SIG-M5 (cell line): ENCODE results near the gene NSDHL.

Source experiments
- DNase-seq: peaks from one replicate; lab custom pipeline; 2025; lab: John Stamatoyannopoulos, UW

The NSDHL gene

DNA sequence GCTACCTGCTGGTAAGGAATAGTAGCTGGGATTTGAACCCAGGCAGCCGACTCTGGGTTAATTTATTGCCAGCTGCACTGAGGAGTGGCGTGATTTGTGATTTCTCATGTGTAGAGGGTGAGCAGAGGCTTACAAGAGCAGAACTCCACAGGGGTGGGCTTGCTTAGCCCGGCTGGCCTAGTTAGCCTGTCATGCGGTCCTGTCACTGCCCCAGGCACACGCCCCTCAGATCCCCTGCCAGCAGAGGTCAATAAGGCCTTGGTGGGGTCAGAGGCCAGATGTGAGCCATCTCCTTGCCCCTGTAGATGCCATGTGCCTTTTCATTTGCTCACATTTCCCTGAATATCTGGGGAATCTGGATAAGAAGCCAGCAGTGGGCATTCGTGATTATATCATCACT lies 13.4 kb downstream of the NSDHL start:
- no peak for DNase-seq

DNA sequence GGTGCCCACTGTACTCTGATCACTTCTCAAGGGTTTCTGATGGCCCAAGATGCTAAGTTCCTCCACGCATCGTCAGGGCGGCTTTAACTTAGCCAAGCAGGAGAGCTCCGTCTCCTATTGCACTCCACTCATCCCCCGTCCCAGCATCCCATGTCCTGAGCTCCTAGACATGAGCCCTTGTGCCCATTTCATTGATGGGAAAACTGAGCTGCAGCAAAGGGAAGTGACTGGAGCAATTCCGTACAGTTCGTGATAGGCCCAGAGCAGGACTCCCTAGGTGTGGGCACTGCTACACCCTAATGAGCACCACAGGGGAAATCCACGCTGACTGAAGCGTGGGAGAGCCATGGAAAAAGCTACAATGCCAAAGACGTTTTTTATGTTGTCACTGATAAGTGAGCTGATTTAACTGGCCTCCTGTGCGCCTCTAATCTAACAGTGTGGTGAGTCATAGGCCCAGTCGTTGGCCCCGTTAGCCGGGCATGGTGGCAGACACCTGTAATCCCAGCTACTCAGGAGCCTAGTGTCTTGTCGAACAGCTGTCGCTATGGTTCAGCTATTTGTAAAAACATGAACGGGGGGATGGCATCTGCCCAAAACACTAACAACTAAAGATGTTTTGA lies 14.9 kb downstream of the NSDHL start:
- no peak for DNase-seq

DNA sequence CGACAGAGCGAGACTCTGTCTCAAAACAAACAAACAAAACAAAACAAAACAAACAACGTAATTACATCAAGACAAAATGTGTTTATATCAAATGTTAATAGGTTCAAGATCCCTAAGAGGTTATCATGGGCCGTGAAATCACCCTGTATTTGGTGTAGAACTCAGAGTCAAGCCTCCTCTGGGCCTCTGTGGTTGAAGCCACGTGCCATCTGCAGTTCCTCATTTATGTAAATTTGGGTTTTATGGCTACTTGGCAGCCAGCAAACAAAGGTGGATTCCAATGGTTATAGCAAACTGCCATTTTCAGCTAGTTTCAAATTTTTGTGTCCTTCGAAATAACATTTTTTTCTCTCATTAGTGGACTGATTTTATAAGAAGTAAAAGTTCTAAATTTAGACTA lies 16.4 kb downstream of the NSDHL start:
- no peak for DNase-seq

DNA sequence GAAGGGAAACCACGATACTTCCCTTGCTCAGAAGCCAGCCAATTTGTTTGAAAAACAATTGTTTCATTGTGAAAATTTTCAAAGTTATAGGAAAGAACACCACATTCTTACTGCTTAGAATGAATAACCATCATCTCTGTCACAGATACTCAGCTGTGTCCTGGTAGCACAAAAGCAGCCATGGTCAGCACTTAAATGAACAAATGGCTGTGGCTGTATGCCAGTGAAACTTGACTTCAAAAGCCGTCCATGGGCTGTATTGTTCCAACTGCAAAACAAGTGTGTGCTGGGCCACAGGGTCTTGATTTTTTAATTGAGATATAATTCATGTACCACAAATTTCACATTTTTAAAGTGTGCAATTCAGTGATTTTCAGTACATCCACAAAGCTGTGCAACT lies 19.6 kb downstream of the NSDHL start:
- no peak for DNase-seq

GRCh38 chrX:152853986-152854385 lies 23.1 kb downstream of the NSDHL start:
- no peak for DNase-seq

GRCh38 chrX:152861116-152861515 lies 30.3 kb downstream of the NSDHL start:
- DNase-seq = no peak

- no peak for DNase-seq
Observed at GRCh38 chrX:152861826-152862225, 31.0 kb downstream of the NSDHL start.

DNA sequence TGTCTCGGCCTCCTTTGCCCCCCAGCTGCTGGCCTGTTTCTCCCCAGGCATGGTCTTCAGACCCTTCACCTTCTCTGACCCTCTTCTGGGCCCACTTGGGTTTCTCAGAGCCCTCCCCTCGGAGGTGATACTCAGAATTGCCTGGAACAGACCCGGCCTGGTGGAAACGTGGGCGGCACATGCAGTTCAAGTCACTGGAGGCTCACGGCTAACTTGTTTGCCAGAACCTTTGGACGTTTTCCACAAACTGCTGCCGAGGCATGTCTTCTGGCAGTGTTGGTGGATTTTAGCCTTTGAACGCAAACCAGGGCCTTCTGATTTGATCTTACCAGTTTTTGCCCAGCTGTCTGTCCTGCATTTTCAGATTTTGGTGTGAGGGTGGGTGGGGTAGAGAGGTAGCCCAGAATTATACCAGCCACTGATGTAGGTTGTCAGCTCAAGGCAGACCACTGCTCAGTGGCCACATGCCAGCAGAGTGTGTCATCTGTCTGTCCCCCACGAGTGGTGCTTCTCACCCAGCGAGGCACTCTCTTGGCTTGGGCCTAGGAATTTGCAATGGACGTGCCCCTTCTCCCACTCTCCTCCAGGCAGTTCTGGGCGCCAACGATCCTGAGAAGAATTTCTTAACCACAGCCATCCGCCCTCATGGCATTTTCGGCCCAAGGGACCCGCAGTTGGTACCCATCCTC lies 34.5 kb downstream of the NSDHL start:
- DNase-seq = no peak

DNA sequence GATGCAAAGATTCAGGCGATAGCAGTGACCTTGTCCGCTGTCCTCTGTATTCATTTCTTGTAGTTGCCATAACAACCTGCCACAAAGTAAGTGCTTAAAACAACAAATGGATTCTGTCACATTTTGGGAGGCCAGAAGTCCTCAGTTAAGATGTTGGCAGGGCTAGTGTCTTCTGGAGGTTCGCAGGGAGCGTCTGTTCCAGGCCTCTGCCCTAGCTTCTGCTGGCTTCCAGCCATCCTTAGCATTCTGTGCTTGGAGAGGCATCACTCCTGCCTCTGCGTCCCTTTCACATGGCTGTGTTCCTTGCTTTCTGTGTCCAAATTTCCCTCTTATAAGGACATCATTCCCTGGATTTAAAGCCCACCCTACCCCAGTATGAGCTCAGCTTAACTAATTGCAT lies 35.5 kb downstream of the NSDHL start:
- DNase-seq = no peak

- no peak for DNase-seq
Observed at GRCh38 chrX:152869972-152870371, 39.1 kb downstream of the NSDHL start.

GRCh38 chrX:152871260-152871659 lies 40.4 kb downstream of the NSDHL start:
- no peak for DNase-seq

GRCh38 chrX:152872522-152872921 lies 41.7 kb downstream of the NSDHL start:
- no peak for DNase-seq

DNA sequence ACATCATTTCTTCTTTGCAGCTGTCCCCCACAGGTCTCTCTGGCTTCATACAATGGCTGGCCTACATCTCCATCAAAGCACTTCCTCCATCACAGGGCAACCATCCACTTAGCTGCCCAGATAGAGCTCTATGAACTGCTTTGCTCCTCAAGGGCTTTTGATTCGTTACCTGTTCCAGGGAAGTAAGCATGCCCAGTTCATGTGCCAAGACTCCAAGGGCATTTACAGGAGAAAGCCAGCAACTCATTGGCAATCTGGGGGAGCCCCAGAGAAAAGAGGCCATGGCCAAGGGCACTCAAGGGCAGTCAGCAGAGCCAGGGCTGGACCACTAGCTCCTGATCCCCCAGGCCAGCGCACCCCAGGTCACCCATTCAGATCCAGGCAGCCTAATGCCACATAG lies 42.5 kb downstream of the NSDHL start:
- no peak for DNase-seq

DNA sequence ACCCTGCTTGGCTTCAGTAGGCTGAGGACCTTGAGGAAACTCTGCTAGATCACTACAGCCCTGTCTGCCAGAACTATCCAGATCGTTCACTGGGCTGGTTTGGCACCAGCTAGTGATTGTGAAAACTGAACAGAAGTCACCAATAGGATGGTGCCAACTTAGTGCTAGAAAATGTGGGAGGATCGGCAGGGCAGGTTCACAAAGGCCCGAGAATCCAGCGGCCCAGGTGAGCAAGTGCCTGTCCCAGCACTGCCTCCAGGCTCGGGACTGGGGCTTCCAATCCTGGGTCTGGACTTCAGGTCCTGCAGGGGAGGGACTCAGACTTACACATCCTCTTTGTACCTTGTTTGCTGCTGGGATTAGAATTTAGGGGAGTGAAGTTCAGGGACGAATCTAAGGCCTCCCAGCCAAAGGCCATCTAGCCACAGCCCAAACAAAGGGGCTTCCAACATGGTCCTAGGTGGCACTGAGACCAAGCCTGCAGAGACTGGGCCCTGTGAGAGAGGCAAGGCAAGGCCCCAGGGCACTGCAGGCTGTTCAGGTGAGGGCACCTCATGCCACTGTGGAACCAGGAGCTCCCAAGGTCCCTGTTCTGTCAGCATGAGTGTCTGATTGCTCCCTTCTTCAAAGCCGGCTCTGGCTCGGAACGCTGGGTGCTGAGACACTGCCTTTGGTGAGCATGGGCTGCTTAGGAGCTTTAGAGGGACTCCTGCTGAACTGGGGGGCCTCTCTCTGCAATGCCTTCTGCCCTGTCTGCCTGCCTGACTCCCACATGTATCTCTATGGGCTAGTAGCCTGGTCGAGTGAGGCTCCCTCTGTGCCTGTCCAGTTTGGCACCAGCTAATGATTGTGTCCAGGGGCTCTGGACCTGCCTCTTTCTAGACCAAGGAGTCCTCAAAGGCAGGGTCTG lies 46.3 kb downstream of the NSDHL start:
- DNase-seq = no peak

DNA sequence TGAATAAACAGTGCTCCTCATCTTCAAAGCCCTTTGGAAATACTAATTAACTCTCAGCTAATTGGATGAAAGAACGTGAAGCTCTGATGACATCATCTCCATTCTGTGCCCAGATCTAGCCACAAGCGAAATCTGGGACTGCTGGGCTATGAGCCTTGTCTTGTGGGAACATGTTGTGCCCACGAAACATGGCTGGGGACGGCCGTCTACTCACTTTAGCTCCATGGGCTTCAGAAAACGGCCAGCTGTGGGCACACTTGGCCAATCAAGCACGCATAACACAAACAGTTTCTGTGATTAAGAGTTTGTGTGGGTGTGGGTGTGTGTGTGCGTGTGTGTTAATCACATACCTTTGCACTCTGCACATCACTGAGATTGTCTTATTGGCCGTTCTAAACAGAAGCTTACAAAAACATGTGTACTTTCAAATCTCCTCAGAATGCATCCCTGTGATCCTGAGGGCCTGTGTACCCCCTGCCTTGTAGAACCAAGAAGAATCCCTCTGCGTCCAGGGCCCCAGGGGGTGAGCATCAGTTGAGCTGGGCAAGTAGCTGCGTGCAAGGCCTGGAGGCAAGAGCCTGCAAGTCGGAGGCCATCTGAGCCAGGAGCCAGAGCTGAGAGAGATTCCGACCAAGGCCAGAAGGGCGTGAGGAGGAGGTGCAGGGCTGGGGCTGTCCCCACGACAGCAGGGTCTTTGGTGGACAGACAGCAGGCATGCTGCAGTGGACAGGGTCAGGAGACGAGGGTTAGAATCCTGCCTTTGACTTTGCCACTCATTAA lies 48.3 kb downstream of the NSDHL start:
- DNase-seq = no peak

- no peak for DNase-seq
Observed at GRCh38 chrX:152881289-152881688, 50.4 kb downstream of the NSDHL start.

DNA sequence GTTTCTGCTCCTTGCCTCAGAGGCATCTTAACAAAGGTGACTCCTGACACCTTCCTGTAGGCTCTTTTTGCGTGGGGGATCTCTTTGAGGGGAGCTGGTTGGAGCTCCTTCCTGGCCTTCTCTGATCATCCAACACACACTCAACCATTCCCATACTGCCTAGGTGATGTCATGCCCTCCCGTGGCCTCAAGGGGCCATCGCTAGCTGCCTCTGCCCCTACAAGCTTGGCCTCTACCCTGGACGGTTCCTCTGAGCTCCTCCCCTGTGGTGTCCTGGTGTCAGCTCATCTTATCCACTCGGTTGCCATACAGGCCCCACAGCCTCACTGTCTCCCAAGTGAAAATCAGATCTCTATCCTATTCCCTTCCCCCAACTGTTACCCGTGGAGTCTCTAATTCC lies 53.3 kb downstream of the NSDHL start:
- no peak for DNase-seq

GRCh38 chrX:152886716-152887115 lies 55.9 kb downstream of the NSDHL start:
- no peak for DNase-seq

- DNase-seq = no peak
Observed at GRCh38 chrX:152892499-152892898, 61.6 kb downstream of the NSDHL start.

GRCh38 chrX:152892999-152893891 lies 62.4 kb downstream of the NSDHL start:
- DNase-seq = no peak

DNA sequence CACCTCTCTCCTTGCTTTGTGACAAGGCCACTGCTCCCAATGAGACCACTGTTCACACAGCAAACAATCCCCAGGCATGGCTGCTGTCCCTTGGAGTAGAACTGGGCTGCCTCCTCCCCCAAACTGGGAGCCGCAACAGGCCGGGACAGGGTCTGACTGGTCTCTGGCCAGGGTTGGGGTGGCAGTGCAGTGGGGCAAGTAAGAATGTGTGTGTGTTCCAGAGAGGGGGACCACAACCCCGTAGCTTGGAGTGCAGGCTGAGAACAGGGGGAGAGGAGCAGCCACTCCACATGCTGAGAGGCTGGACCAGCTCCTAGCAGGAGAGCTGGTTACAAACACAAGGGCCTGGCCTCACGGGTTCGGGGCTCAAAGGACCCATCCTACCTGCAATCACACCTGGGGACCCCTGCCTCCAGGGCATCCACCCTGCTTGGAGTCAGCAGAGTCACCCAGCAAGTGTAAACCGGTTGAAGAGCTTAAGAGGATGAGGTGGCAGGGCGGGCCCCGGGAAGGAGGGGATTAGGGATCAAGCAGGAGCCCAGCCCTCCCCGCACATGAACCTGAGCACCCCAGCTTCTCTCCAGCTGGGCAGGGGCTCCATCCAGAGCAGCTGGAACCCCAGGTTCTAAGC lies 63.2 kb downstream of the NSDHL start:
- no peak for DNase-seq
